ENCODE measurements around the gene PAX2. TPM values are rescaled to one million over a fixed set of nuclear protein-coding genes. Genes with fewer than 3 reads are reported as not detected.
A peak's percentile ranks its signal among the peaks of the same experiment; 100 is the strongest.

Gene PAX2
- polyA plus RNA-seq, 3 donors = not detected

GRCh38 chr10:100829097-100829870, 83.9 kb downstream of the PAX2 start:
- Mint-ChIP-seq H3K4me1 (peaks cover 28% of the 10 kb centered on the region), H3K27ac (peak overlapping the region in 1 of 7 donors; percentile 54), H3K4me3 (peak overlapping the region; percentile 76 to 90), H3K27me3 (ENCODE audit: low read depth in 3 of 3) (peaks cover 81 to 96% (median 90%) of the 10 kb centered on the region in 3 donors), H3K36me3 (peaks cover 3 to 10% of the 10 kb centered on the region in 2 donors), H3K9me3 (peaks cover 0 to 30% (median 15%) of the 10 kb centered on the region in 7 donors)
- H2AFZ ChIP-seq (ENCODE audit: insufficient read depth, low read depth, low read length, poor library complexity, severe bottlenecking) = peak overlapping the region; percentile 50
- H3K4me3 ChIP-seq (replicated peaks in 1 of 3; ENCODE audit: low read depth in 2 of 3, low read length in 3 of 3) = peak overlapping the region in 1 of 3 experiments; percentile 56
- WGBS (ENCODE audit: insufficient coverage) = 5% methylated on average over 41 of the region's 58 CpGs
- H3K27me3 ChIP-seq (ENCODE audit: control insufficient read depth in 2 of 2, insufficient read depth in 2 of 2, low read length in 2 of 2) = peaks cover 80 to 95% of the 10 kb centered on the region in 2 donors
- H3K27ac ChIP-seq (ENCODE audit: low read depth in 1 of 2, low read length in 2 of 2) = no peak overlapping the region
- H3K4me2 ChIP-seq (replicated peaks; ENCODE audit: extremely low read depth, low read length, poor library complexity, severe bottlenecking) = peak overlapping the region; percentile 67
- H3K4me1 ChIP-seq (ENCODE audit: control insufficient read depth in 1 of 2, insufficient read depth in 2 of 2, low read length in 2 of 2) = peaks cover 24 to 35% of the 10 kb centered on the region in 2 donors
- no peaks in the 10 kb centered on the region for H3K36me3 ChIP-seq (replicated peaks in 1 of 2; ENCODE audit: control insufficient read depth in 1 of 2, insufficient read depth in 2 of 2, low read length in 2 of 2)
- H3K79me2 ChIP-seq (ENCODE audit: insufficient read depth, low read length) = no peaks in the 10 kb centered on the region
- H3K9ac ChIP-seq (ENCODE audit: insufficient read depth, low read length, poor library complexity, severe bottlenecking) = peak overlapping the region; percentile 27
- TF ChIP-seq CTCF (IDR thresholded peaks at IDR 0.05) = no peak
- intact Hi-C loops (cut with micrococcal nuclease) = no loop called here
- H3K9me3 ChIP-seq (replicated peaks in 1 of 2; ENCODE audit: control insufficient read depth in 1 of 2, insufficient read depth in 1 of 2, low read length in 2 of 2) = peaks cover 5 to 51% of the 10 kb centered on the region in 2 donors
- DNase-seq = no peak
- no peaks in the 10 kb centered on the region for H4K20me1 ChIP-seq (ENCODE audit: insufficient read depth, low read length)

DNA sequence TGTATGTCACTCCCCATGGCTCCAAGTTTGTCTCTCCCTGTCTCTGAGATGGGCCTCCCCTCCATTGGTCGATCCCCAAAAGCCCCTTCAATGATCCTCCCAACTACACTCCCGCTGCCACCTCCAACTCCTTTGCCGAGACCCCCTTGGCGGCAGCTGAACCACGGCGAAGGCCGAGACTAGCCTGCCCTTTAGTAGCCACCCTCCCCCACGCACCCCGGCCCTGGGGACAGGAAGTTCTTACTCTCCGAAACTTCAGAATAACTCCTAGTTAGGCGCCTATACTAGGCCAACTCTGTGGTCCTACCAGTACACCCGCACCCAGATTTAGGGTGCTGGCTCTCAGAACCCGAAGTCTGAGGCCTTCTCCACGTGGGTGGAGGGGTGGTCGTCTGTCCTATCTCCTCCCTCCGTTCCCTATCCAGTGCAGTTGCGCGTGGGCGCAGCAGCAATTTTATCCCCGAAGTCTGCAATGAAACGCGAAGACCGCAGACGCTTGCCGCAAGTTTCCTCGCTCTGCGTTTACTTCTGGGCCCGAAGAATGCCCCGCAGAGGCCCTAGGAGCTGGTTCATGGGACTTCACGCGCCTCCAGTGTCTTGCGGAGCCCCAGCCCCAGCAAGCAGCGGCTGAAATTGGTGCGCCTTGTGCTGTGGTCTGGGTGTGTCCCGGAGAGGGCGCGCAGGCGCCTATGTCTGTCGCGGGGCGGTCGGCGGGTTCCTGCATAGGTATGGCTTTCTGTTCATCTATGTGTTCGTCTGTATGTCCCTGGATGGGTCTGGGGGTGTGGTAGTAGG, 84.7 kb downstream of the PAX2 start:
- no peak overlapping the region for H2AFZ ChIP-seq (ENCODE audit: insufficient read depth, low read depth, low read length, poor library complexity, severe bottlenecking)
- Mint-ChIP-seq H3K4me1 (peaks cover 28% of the 10 kb centered on the region), H3K27ac (no peak overlapping the region), H3K36me3 (peaks cover 3 to 10% of the 10 kb centered on the region in 2 donors), H3K9me3 (peaks cover 0 to 29% (median 15%) of the 10 kb centered on the region in 7 donors), H3K27me3 (ENCODE audit: low read depth in 3 of 3) (peaks cover 72 to 88% (median 81%) of the 10 kb centered on the region in 3 donors), H3K4me3 (peak overlapping the region in 1 of 2 donors; percentile 83)
- H3K9ac ChIP-seq (ENCODE audit: insufficient read depth, low read length, poor library complexity, severe bottlenecking) = no peak overlapping the region
- H3K36me3 ChIP-seq (replicated peaks in 1 of 2; ENCODE audit: control insufficient read depth in 1 of 2, insufficient read depth in 2 of 2, low read length in 2 of 2) = no peaks in the 10 kb centered on the region
- H3K9me3 ChIP-seq (replicated peaks in 1 of 2; ENCODE audit: control insufficient read depth in 1 of 2, insufficient read depth in 1 of 2, low read length in 2 of 2) = peaks cover 5 to 43% of the 10 kb centered on the region in 2 donors
- no peaks in the 10 kb centered on the region for H4K20me1 ChIP-seq (ENCODE audit: insufficient read depth, low read length)
- peaks cover 24 to 35% of the 10 kb centered on the region in 2 donors for H3K4me1 ChIP-seq (ENCODE audit: control insufficient read depth in 1 of 2, insufficient read depth in 2 of 2, low read length in 2 of 2)
- intact Hi-C loops (cut with micrococcal nuclease) = no loop called here
- no peak for TF ChIP-seq CTCF (IDR thresholded peaks at IDR 0.05)
- no peak overlapping the region for H3K4me3 ChIP-seq (replicated peaks in 1 of 3; ENCODE audit: low read depth in 2 of 3, low read length in 3 of 3)
- WGBS (ENCODE audit: insufficient coverage) = 13% methylated on average over 38 of the region's 44 CpGs
- no peak overlapping the region for H3K4me2 ChIP-seq (replicated peaks; ENCODE audit: extremely low read depth, low read length, poor library complexity, severe bottlenecking)
- no peak overlapping the region for H3K27ac ChIP-seq (ENCODE audit: low read depth in 1 of 2, low read length in 2 of 2)
- H3K79me2 ChIP-seq (ENCODE audit: insufficient read depth, low read length) = no peaks in the 10 kb centered on the region
- DNase-seq = no peak
- H3K27me3 ChIP-seq (ENCODE audit: control insufficient read depth in 2 of 2, insufficient read depth in 2 of 2, low read length in 2 of 2) = peaks cover 74 to 89% of the 10 kb centered on the region in 2 donors

All from CD14-positive monocyte (primary cell).